SW 1271 (cell line): ENCODE data around the gene PDIK1L.
A peak's percentile ranks its signal among the peaks of the same experiment; 100 is the strongest.

Source experiments
- DNase-seq, 2 experiments: peaks; one replicate each; lab custom pipeline; 2025; lab: John Stamatoyannopoulos, UW

PDIK1L gene

GRCh38 chr1:26155370-26156284 lies 44.0 kb downstream of the PDIK1L start:
- DNase-seq: no peak

GRCh38 chr1:26156285-26157038 lies 44.8 kb downstream of the PDIK1L start:
- no peak for DNase-seq

GRCh38 chr1:26158271-26158907 lies 46.8 kb downstream of the PDIK1L start:
- no peak for DNase-seq

- DNase-seq: no peak
Observed at GRCh38 chr1:26158908-26159742, 47.5 kb downstream of the PDIK1L start, which contains the start of gene FAM110D. Gene FAM110D (plus strand): TSS chr1:26159079. CDS start chr1:26161292, 2,213 bp downstream.

- no peak for DNase-seq
Observed at GRCh38 chr1:26159743-26160039, 48.1 kb downstream of the PDIK1L start.

GRCh38 chr1:26160527-26161414 lies 49.1 kb downstream of the PDIK1L start:
- no peak for DNase-seq

GRCh38 chr1:26161415-26162219 lies 50.0 kb downstream of the PDIK1L start:
- peak in 1 of 2 experiments; percentile 11 for DNase-seq

- no peak for DNase-seq
Observed at GRCh38 chr1:26162220-26162709, 50.6 kb downstream of the PDIK1L start.

- DNase-seq: no peak
Observed at GRCh38 chr1:26163684-26164035, 52.0 kb downstream of the PDIK1L start.

- DNase-seq: no peak
Observed at GRCh38 chr1:26164036-26164860, 52.6 kb downstream of the PDIK1L start.

- DNase-seq: no peak
Observed at GRCh38 chr1:26164861-26165842, 53.5 kb downstream of the PDIK1L start.

- no peak for DNase-seq
Observed at GRCh38 chr1:26166719-26167281, 55.2 kb downstream of the PDIK1L start.

- DNase-seq: no peak
Observed at GRCh38 chr1:26168410-26169197, 57.0 kb downstream of the PDIK1L start, which contains the start of gene C1orf232. Gene C1orf232 (minus strand): TSS chr1:26168963. CDS start chr1:26168499, 464 bp downstream.

- no peak for DNase-seq
Observed at GRCh38 chr1:26169198-26169554, 57.6 kb downstream of the PDIK1L start.

GRCh38 chr1:26169669-26170471 lies 58.2 kb downstream of the PDIK1L start, which contains the start of gene ZNF593:
Gene ZNF593 (plus strand): TSS chr1:26169908. CDS start chr1:26169984, 76 bp downstream.
- DNase-seq: peak; percentile 63 to 77

- no peak for DNase-seq
Observed at GRCh38 chr1:26170472-26170821, 58.8 kb downstream of the PDIK1L start.
